Endothelial cell (in vitro differentiated cells): ENCODE measurements around the gene ENOPH1. TPM values are rescaled to one million over a fixed set of nuclear protein-coding genes. Genes with fewer than 3 reads are reported as not detected.
A peak's percentile ranks its signal among the peaks of the same experiment; 100 is the strongest.

ENCODE experiments used
- DNase-seq: peaks from one replicate; pipeline ENCODE4 v3.0.0; 2021; ENCODE audit warnings: low spot score
- H3K27ac Mint-ChIP-seq: one replicate; pipeline ENCODE4 v1.8.0; 2021; ENCODE audit warnings: mixed read lengths, inconsistent platforms; ENCODE audit not compliant: unreplicated experiment
- H3K27me3 Mint-ChIP-seq: one replicate; pipeline ENCODE4 v1.8.0; 2021; ENCODE audit warnings: mild to moderate bottlenecking, moderate library complexity, mixed read lengths, inconsistent platforms; ENCODE audit not compliant: unreplicated experiment
- H3K36me3 Mint-ChIP-seq: one replicate; pipeline ENCODE4 v1.8.0; 2021; ENCODE audit warnings: mild to moderate bottlenecking, low read depth, mixed read lengths, inconsistent platforms; ENCODE audit not compliant: unreplicated experiment
- H3K4me1 Mint-ChIP-seq: one replicate; pipeline ENCODE4 v1.8.0; 2021; ENCODE audit warnings: mild to moderate bottlenecking, mixed read lengths, inconsistent platforms; ENCODE audit not compliant: unreplicated experiment
- H3K4me3 Mint-ChIP-seq: one replicate; pipeline ENCODE4 v1.8.0; 2021; ENCODE audit warnings: mild to moderate bottlenecking, mixed read lengths, inconsistent platforms; ENCODE audit not compliant: unreplicated experiment
- H3K9me3 Mint-ChIP-seq: one replicate; pipeline ENCODE4 v1.8.0; 2021; ENCODE audit warnings: mixed read lengths, inconsistent platforms; ENCODE audit not compliant: unreplicated experiment
- total RNA-seq: library from RNA; stranded (reverse); fragmentation: NEBNext Ultra II Directional; extraction: Animal tissue kit (Norgen Biotek cat#: 25700); gene quantifications from one replicate; pipeline ENCODE4 v1.2.1, GENCODE V29; 2021; ENCODE audit not compliant: unreplicated experiment
- TF ChIP-seq, protein P1 (sequence below): fragments of 200-600 bp; sonication (generic); IDR thresholded peaks from one replicate; pipeline ENCODE4 v1.5.0; 2021; ENCODE audit warnings: antibody characterized with exemption; ENCODE audit not compliant: unreplicated experiment

The ENOPH1 gene
- total RNA-seq, 1 donor from 2014 or later, result 37.1 TPM

DNA sequence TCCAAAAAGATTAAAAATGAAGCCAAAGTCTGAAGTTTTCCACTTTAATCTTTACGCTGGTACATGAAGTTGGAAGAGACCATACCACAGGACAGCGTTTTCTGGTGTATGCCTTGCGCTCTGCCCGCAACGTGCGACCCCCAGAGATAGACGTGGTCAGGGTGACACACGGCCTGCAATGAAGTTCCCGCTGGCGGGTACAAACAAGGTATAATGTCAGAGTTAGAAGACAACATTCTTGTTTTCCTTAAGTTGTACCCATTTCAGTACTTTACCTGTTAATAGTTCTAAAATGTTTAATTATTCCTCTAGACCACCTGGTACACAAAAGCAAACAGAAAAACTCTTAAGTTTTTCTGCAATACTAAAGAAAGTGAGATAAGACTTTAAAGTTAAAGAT is 4.9 kb upstream of the ENOPH1 start:
- peaks cover 55% of the 10 kb centered on the region for H3K36me3 Mint-ChIP-seq
- no peaks in the 10 kb centered on the region for H3K9me3 Mint-ChIP-seq
- peaks cover 33% of the 10 kb centered on the region for H3K4me1 Mint-ChIP-seq
- peaks cover 12% of the 10 kb centered on the region for H3K27me3 Mint-ChIP-seq
- no peak for DNase-seq
- TF ChIP-seq, protein P1, sequence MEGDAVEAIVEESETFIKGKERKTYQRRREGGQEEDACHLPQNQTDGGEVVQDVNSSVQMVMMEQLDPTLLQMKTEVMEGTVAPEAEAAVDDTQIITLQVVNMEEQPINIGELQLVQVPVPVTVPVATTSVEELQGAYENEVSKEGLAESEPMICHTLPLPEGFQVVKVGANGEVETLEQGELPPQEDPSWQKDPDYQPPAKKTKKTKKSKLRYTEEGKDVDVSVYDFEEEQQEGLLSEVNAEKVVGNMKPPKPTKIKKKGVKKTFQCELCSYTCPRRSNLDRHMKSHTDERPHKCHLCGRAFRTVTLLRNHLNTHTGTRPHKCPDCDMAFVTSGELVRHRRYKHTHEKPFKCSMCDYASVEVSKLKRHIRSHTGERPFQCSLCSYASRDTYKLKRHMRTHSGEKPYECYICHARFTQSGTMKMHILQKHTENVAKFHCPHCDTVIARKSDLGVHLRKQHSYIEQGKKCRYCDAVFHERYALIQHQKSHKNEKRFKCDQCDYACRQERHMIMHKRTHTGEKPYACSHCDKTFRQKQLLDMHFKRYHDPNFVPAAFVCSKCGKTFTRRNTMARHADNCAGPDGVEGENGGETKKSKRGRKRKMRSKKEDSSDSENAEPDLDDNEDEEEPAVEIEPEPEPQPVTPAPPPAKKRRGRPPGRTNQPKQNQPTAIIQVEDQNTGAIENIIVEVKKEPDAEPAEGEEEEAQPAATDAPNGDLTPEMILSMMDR, result no peak
- peak overlapping the region; percentile 10 for H3K4me3 Mint-ChIP-seq
- no peak overlapping the region for H3K27ac Mint-ChIP-seq

DNA sequence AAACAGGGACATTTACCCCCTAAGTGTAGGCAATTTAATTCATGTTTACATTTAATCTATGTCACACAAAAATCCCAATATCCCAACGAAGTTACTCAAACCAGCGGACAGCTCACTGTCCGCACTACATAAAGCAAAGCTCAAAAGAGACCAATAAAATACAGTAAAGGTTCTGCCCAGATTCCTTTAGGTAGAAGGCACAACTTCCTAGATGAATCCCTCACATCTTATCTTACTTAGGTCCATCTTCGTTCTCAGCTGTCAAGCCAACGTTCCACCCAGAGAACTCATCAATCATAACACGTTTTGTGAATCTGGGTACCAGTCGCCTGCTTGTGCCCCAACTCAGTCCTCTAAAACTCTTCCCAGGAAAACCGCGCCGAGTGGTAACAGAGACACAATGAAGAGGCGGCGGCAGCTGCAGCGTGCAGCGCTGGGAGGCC is 1.8 kb upstream of the ENOPH1 start:
- peak overlapping the region; percentile 92 for H3K27ac Mint-ChIP-seq
- peaks cover 48% of the 10 kb centered on the region for H3K36me3 Mint-ChIP-seq
- H3K4me3 Mint-ChIP-seq, result peak overlapping the region; percentile 99
- no peaks in the 10 kb centered on the region for H3K9me3 Mint-ChIP-seq
- peaks cover 43% of the 10 kb centered on the region for H3K4me1 Mint-ChIP-seq
- TF ChIP-seq, protein P1, result no peak
- peaks cover 22% of the 10 kb centered on the region for H3K27me3 Mint-ChIP-seq
- DNase-seq, result no peak

DNA sequence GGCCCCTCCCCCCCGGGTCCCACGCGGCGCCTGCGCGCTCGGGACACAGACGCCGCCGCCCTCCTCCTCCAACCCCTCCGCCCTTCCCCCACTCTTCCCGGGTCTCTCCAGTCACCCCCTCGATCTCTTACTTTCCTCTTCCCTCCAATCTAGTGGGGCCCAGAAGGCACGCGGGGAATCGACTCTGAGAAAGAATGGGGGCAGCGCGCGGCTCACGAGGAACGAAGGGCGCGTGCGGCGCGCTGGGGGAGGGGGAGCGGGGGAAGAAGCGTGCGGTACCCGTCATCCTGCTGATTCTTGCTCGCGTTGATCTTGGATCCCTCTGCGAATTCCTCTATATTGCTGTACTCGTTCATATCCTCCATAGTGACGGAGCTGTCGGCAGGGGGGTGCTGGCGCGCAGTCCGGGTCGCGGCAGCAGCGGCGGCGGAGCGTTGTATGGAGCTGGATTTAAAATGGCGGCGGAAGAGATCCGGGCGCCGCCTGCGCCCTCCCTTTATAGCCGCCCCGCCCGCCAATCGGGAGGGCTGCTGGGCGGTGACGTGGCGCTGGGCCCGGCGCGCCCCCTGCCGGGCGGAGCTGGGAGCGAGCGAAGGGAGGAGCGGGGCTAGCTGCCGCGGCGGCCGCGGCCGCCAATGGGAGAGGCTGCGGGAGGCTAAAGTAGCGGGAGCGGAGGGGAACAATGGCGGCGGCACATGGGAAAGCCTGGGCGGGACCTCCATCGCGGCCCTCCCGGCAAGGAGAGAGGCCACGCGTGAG is 1.2 kb upstream of the ENOPH1 start:
- Mint-ChIP-seq H3K4me3 (peak overlapping the region; percentile 99), H3K36me3 (peaks cover 45% of the 10 kb centered on the region), H3K27ac (peak overlapping the region; percentile 98), H3K27me3 (peaks cover 22% of the 10 kb centered on the region), H3K9me3 (no peaks in the 10 kb centered on the region), H3K4me1 (peaks cover 48% of the 10 kb centered on the region)
- TF ChIP-seq, protein P1, result peak; percentile 99
- peak; percentile 98 for DNase-seq

DNA sequence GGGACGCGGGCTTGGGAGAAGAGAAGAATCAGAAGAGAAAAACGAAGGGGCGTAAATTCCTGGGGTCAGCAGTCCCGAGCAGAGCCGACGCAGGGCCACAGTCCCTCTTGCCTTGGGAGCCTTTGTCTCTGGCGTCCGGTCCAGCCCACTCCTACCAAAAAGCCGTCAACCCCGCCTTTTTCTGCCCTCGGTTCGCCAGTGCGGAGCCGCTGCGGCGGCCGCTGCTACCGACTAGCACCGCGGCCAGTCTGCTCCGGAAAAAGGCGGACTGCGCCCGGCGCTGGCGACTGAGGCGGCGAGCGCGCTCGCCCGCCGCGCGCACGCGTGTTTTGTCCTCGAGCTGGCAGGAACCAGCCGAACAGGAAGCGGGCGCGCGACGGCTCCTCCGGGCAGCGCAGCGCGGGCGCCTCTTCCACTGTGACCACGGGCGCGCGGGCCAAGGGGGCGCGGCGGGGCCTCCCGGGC is 630 bp upstream of the ENOPH1 start:
- Mint-ChIP-seq H3K36me3 (peaks cover 38% of the 10 kb centered on the region), H3K27me3 (peaks cover 22% of the 10 kb centered on the region), H3K4me3 (peak overlapping the region; percentile 99), H3K27ac (peak overlapping the region; percentile 94), H3K9me3 (no peaks in the 10 kb centered on the region), H3K4me1 (peaks cover 49% of the 10 kb centered on the region)
- TF ChIP-seq, protein P1, result peak; percentile 58
- DNase-seq, result no peak
